Neural progenitor cell (in vitro differentiated cells): ENCODE results near the gene DKKL1. TPM values are rescaled to one million over a fixed set of nuclear protein-coding genes. Genes with fewer than 3 reads are reported as not detected.

Experiments used
- DNase-seq: peaks from one replicate; pipeline ENCODE4 v3.0.0-alpha.2; 2016; ENCODE audit warnings: low spot score
- H2AFZ ChIP-seq: fragments of 200-600 bp; sonication (generic); replicated peaks from 2 replicates; pipeline ENCODE4 v1.6.1; 2016; ENCODE audit warnings: antibody characterized with exemption
- H3F3A ChIP-seq: fragments of 200-600 bp; sonication (generic); 2 replicates; pipeline ENCODE4 v1.6.1; 2016; ENCODE audit warnings: antibody characterized with exemption, low read depth
- H3K27ac ChIP-seq: fragments of 200-600 bp; sonication (generic); 2 replicates; pipeline ENCODE4 v1.5.1; 2016; ENCODE audit warnings: mild to moderate bottlenecking
- H3K27me3 ChIP-seq: fragments of 200-600 bp; sonication (generic); 2 replicates; pipeline ENCODE4 v1.6.1; 2016; ENCODE audit warnings: mild to moderate bottlenecking, moderate library complexity
- H3K36me3 ChIP-seq: fragments of 200-600 bp; sonication (generic); 2 replicates; pipeline ENCODE4 v1.5.1; 2016
- H3K4me1 ChIP-seq: fragments of 200-600 bp; sonication (generic); 2 replicates; pipeline ENCODE4 v1.6.1; 2016; ENCODE audit warnings: mixed run types
- H3K4me2 ChIP-seq: fragments of 200-600 bp; sonication (generic); 2 replicates; pipeline ENCODE4 v1.6.1; 2016
- H3K4me3 ChIP-seq: fragments of 200-600 bp; sonication (generic); 2 replicates; pipeline ENCODE4 v1.5.1; 2016
- H3K79me2 ChIP-seq: fragments of 200-600 bp; sonication (generic); 2 replicates; pipeline ENCODE4 v1.6.1; 2016; ENCODE audit warnings: low read depth
- H3K9ac ChIP-seq: fragments of 200-600 bp; sonication (generic); 2 replicates; pipeline ENCODE4 v1.6.1; 2016
- H3K9me3 ChIP-seq: fragments of 200-600 bp; sonication (generic); 2 replicates; pipeline ENCODE4 v1.5.1; 2016; ENCODE audit warnings: low read depth
- H4K20me1 ChIP-seq: fragments of 200-600 bp; sonication (generic); 2 replicates; pipeline ENCODE4 v1.6.1; 2016; ENCODE audit warnings: low read depth
- H3K27ac Mint-ChIP-seq: 3 replicates; pipeline ENCODE4 v1.8.0; 2021; ENCODE audit warnings: mixed read lengths
- H3K27me3 Mint-ChIP-seq: 2 replicates; pipeline ENCODE4 v1.8.0; 2022; ENCODE audit warnings: low read depth, mild to moderate bottlenecking, inconsistent platforms, moderate library complexity, mixed read lengths; ENCODE audit not compliant: insufficient read depth
- H3K36me3 Mint-ChIP-seq: 3 replicates; pipeline ENCODE4 v1.8.0; 2021; ENCODE audit warnings: mixed read lengths
- H3K4me1 Mint-ChIP-seq: 3 replicates; pipeline ENCODE4 v1.8.0; 2021; ENCODE audit warnings: mixed read lengths
- H3K4me3 Mint-ChIP-seq: 3 replicates; pipeline ENCODE4 v1.8.0; 2021; ENCODE audit warnings: mild to moderate bottlenecking, moderate library complexity, mixed read lengths
- H3K9me3 Mint-ChIP-seq: 3 replicates; pipeline ENCODE4 v1.8.0; 2020; ENCODE audit warnings: mixed read lengths
- CTCF ChIP-seq: fragments of 200-600 bp; sonication (generic); IDR thresholded peaks from 2 replicates; pipeline ENCODE4 v1.5.1; 2017; ENCODE audit warnings: antibody characterized with exemption, mild to moderate bottlenecking
- EZH2 ChIP-seq: fragments of 200-600 bp; sonication (generic); IDR thresholded peaks from 2 replicates; pipeline ENCODE4 v1.6.1; 2017; ENCODE audit warnings: antibody characterized with exemption, mild to moderate bottlenecking, moderate library complexity
- EZH2phosphoT487 ChIP-seq: fragments of 200-600 bp; sonication (generic); IDR thresholded peaks from 2 replicates; pipeline ENCODE4 v1.6.1; 2017; ENCODE audit warnings: antibody characterized with exemption
- total RNA-seq: library from RNA; depleted of rRNA; stranded (reverse); fragments of >200 nt; gene quantifications from 2 replicates; pipeline ENCODE4 v1.2.3, GENCODE V29; 2015; ENCODE audit warnings: low replicate concordance

Gene DKKL1
- total RNA-seq, 1 donor from 2014 or later, result 3.0 TPM

GRCh38 chr19:49390929-49391359 lies 27.3 kb downstream of the DKKL1 start:
- Histone ChIP-seq H3K27ac (no peak overlapping the region), H3K27me3 (no peaks in the 10 kb centered on the region), H3K36me3 (no peaks in the 10 kb centered on the region), H3K9me3 (no peaks in the 10 kb centered on the region), H3K4me3 (no peak overlapping the region), H3K4me1 (peaks cover 16% of the 10 kb centered on the region), H3K79me2 (no peaks in the 10 kb centered on the region), H4K20me1 (no peaks in the 10 kb centered on the region), H2AFZ (no peak overlapping the region), H3F3A (peaks cover 22% of the 10 kb centered on the region), H3K9ac (no peak overlapping the region), H3K4me2 (no peak overlapping the region)
- H3K27me3 Mint-ChIP-seq, result peaks cover 12% of the 10 kb centered on the region
- H3K4me1 Mint-ChIP-seq, result peaks cover 19% of the 10 kb centered on the region
- TF ChIP-seq EZH2 (no peak), CTCF (no peak)
- H3K4me3 Mint-ChIP-seq, result no peak overlapping the region
- no peak for DNase-seq
- peaks cover 2% of the 10 kb centered on the region for H3K36me3 Mint-ChIP-seq
- H3K27ac Mint-ChIP-seq, result no peak overlapping the region
- peaks cover 3% of the 10 kb centered on the region for H3K9me3 Mint-ChIP-seq

- Histone ChIP-seq H3K9ac (no peak overlapping the region), H3K9me3 (no peaks in the 10 kb centered on the region), H2AFZ (peak overlapping the region; percentile 51), H3K27me3 (no peaks in the 10 kb centered on the region), H3K4me3 (no peak overlapping the region), H4K20me1 (no peaks in the 10 kb centered on the region), H3K27ac (no peak overlapping the region), H3K4me1 (peaks cover 18% of the 10 kb centered on the region), H3K36me3 (no peaks in the 10 kb centered on the region), H3F3A (peaks cover 22% of the 10 kb centered on the region), H3K79me2 (no peaks in the 10 kb centered on the region), H3K4me2 (no peak overlapping the region)
- peak; percentile 92 for DNase-seq
- peaks cover 23% of the 10 kb centered on the region for H3K4me1 Mint-ChIP-seq
- peaks cover 3% of the 10 kb centered on the region for H3K9me3 Mint-ChIP-seq
- TF ChIP-seq EZH2 (no peak), CTCF (peak; percentile 97)
- peaks cover 2% of the 10 kb centered on the region for H3K36me3 Mint-ChIP-seq
- H3K27me3 Mint-ChIP-seq, result peaks cover 16% of the 10 kb centered on the region
- H3K27ac Mint-ChIP-seq, result no peak overlapping the region
- H3K4me3 Mint-ChIP-seq, result no peak overlapping the region
Observed at GRCh38 chr19:49391581-49392399, 28.1 kb downstream of the DKKL1 start.

- Histone ChIP-seq H3K27me3 (no peaks in the 10 kb centered on the region), H3K9ac (no peak overlapping the region), H3F3A (peaks cover 22% of the 10 kb centered on the region), H4K20me1 (no peaks in the 10 kb centered on the region), H2AFZ (no peak overlapping the region), H3K4me2 (no peak overlapping the region), H3K4me1 (peaks cover 25% of the 10 kb centered on the region), H3K36me3 (no peaks in the 10 kb centered on the region), H3K9me3 (no peaks in the 10 kb centered on the region), H3K79me2 (no peaks in the 10 kb centered on the region), H3K4me3 (no peak overlapping the region), H3K27ac (no peak overlapping the region)
- H3K4me1 Mint-ChIP-seq, result peaks cover 31% of the 10 kb centered on the region
- TF ChIP-seq EZH2phosphoT487 (no peak), EZH2 (no peak), CTCF (no peak)
- no peak overlapping the region for H3K27ac Mint-ChIP-seq
- no peaks in the 10 kb centered on the region for H3K36me3 Mint-ChIP-seq
- no peak overlapping the region for H3K4me3 Mint-ChIP-seq
- no peaks in the 10 kb centered on the region for H3K9me3 Mint-ChIP-seq
- DNase-seq, result no peak
- H3K27me3 Mint-ChIP-seq, result peaks cover 16% of the 10 kb centered on the region
Observed at GRCh38 chr19:49393881-49394280, 30.2 kb downstream of the DKKL1 start.
